ENCODE results near the gene KPTN.

- TF ChIP-seq POLR2A (IDR thresholded peaks at IDR 0.05; ENCODE audit: low read length) (no peak), GATA1 (IDR thresholded peaks at IDR 0.05; ENCODE audit: low read depth, low read length) (no peak)
Measured at GRCh38 chr19:47514151-47514868, 30.3 kb upstream of the KPTN start.

Data from erythroblast (primary cell).